Medulla oblongata (tissue), 1 donor: ENCODE data around the gene PDGFA.

Experiments used
- DNase-seq: peaks from one replicate; pipeline ENCODE4 v3.0.0-alpha.2; 2015; ENCODE audit errors: extremely low spot score

PDGFA gene

GRCh38 chr7:461453-462172 is 58.0 kb downstream of the PDGFA start:
- DNase-seq = no peak

GRCh38 chr7:461117-461452 is 58.6 kb downstream of the PDGFA start:
- DNase-seq = no peak

GRCh38 chr7:460374-461116 is 59.1 kb downstream of the PDGFA start:
- DNase-seq = no peak

- DNase-seq = no peak
Observed at GRCh38 chr7:459584-460373, 59.9 kb downstream of the PDGFA start.

- no peak for DNase-seq
Observed at GRCh38 chr7:458511-459245, 61.0 kb downstream of the PDGFA start.

GRCh38 chr7:457814-458510 is 61.7 kb downstream of the PDGFA start:
- DNase-seq = no peak

GRCh38 chr7:455110-455928 is 64.3 kb downstream of the PDGFA start:
- DNase-seq = no peak

GRCh38 chr7:454356-455109 is 65.1 kb downstream of the PDGFA start:
- no peak for DNase-seq

- DNase-seq = no peak
Observed at GRCh38 chr7:453597-454306, 65.9 kb downstream of the PDGFA start.

- no peak for DNase-seq
Observed at GRCh38 chr7:452791-453455, 66.7 kb downstream of the PDGFA start.

- DNase-seq = no peak
Observed at GRCh38 chr7:452226-452751, 67.4 kb downstream of the PDGFA start.

- no peak for DNase-seq
Observed at GRCh38 chr7:451255-452225, 68.1 kb downstream of the PDGFA start.

- DNase-seq = no peak
Observed at GRCh38 chr7:450741-451140, 68.9 kb downstream of the PDGFA start.

- DNase-seq = no peak
Observed at GRCh38 chr7:450036-450435, 69.6 kb downstream of the PDGFA start.

GRCh38 chr7:449324-450019 is 70.2 kb downstream of the PDGFA start:
- no peak for DNase-seq

- no peak for DNase-seq
Observed at GRCh38 chr7:447523-447922, 72.1 kb downstream of the PDGFA start.
